Measurements from ENCODE around the gene QRSL1. TPM values are rescaled to one million over a fixed set of nuclear protein-coding genes. Genes with fewer than 3 reads are reported as not detected.

Gene QRSL1
- total RNA-seq, 1 donor from 2014 or later, result 17.7 TPM

- intact Hi-C loops (cut with micrococcal nuclease), result no loop called here
These were observed 7.0 kb upstream of the QRSL1 start for GRCh38 chr6:106622412-106622811.

GRCh38 chr6:106623039-106623438 is 6.3 kb upstream of the QRSL1 start:
- intact Hi-C loops (cut with micrococcal nuclease), result no loop called here

- intact Hi-C loops (cut with micrococcal nuclease), result loop anchor here (5.0 kb wide), 1 partner anchor 486 kb away; no protein-coding TSS in a partner anchor
These were observed 2.9 kb upstream of the QRSL1 start for GRCh38 chr6:106626485-106626884.

GRCh38 chr6:106627760-106628159 is 1.6 kb upstream of the QRSL1 start:
- intact Hi-C loops (cut with micrococcal nuclease), result loop anchor here (2.0 to 5.0 kb wide), 2 partner anchors 115 to 485 kb away; no protein-coding TSS in a partner anchor

- intact Hi-C loops (cut with micrococcal nuclease), result loop anchor here (1.0 to 5.0 kb wide), 5 partner anchors 15 to 484 kb away; partner anchors contain the start of gene ATG5
These were observed 698 bp upstream of the QRSL1 start for GRCh38 chr6:106628658-106629102.

GRCh38 chr6:106629859-106630163 is 433 bp downstream of the QRSL1 start:
- intact Hi-C loops (cut with micrococcal nuclease), result loop anchor here (1.0 to 5.0 kb wide), 5 partner anchors 17 to 482 kb away; partner anchors contain the start of gene ATG5

- intact Hi-C loops (cut with micrococcal nuclease), result no loop called here
These were observed 988 bp downstream of the QRSL1 start for GRCh38 chr6:106630366-106630765.

GRCh38 chr6:106631346-106631745 is 2.0 kb downstream of the QRSL1 start:
- intact Hi-C loops (cut with micrococcal nuclease), result no loop called here

GRCh38 chr6:106634565-106634964 is 5.2 kb downstream of the QRSL1 start:
- intact Hi-C loops (cut with micrococcal nuclease), result no loop called here

GRCh38 chr6:106637051-106637716 is 7.8 kb downstream of the QRSL1 start:
- intact Hi-C loops (cut with micrococcal nuclease), result no loop called here

- intact Hi-C loops (cut with micrococcal nuclease), result no loop called here
These were observed 8.5 kb downstream of the QRSL1 start for GRCh38 chr6:106637717-106638341.

GRCh38 chr6:106639812-106640211 is 10.4 kb downstream of the QRSL1 start:
- intact Hi-C loops (cut with micrococcal nuclease), result no loop called here

- intact Hi-C loops (cut with micrococcal nuclease), result no loop called here
These were observed 13.1 kb downstream of the QRSL1 start for GRCh38 chr6:106642476-106642875.

GRCh38 chr6:106643061-106643460 is 13.7 kb downstream of the QRSL1 start:
- intact Hi-C loops (cut with micrococcal nuclease), result no loop called here

GRCh38 chr6:106648651-106649308 is 19.4 kb downstream of the QRSL1 start:
- intact Hi-C loops (cut with micrococcal nuclease), result no loop called here

- intact Hi-C loops (cut with micrococcal nuclease), result no loop called here
These were observed 29.1 kb downstream of the QRSL1 start for GRCh38 chr6:106658469-106658868.

GRCh38 chr6:106659859-106660258 is 30.5 kb downstream of the QRSL1 start:
- intact Hi-C loops (cut with micrococcal nuclease), result no loop called here

GRCh38 chr6:106662458-106662857 is 33.1 kb downstream of the QRSL1 start:
- intact Hi-C loops (cut with micrococcal nuclease), result no loop called here

- intact Hi-C loops (cut with micrococcal nuclease), result no loop called here
These were observed 37.1 kb downstream of the QRSL1 start for GRCh38 chr6:106666282-106667021.

GRCh38 chr6:106667022-106667402 is 37.6 kb downstream of the QRSL1 start:
- intact Hi-C loops (cut with micrococcal nuclease), result no loop called here

- intact Hi-C loops (cut with micrococcal nuclease), result no loop called here
These were observed 40.9 kb downstream of the QRSL1 start for GRCh38 chr6:106670236-106670635.

GRCh38 chr6:106671651-106672050 is 42.3 kb downstream of the QRSL1 start:
- intact Hi-C loops (cut with micrococcal nuclease), result no loop called here

All from T-helper 2 cell treated with Interferon-gamma antibody and Interleukin-4, amounts not matched to agents 100 ng/mL and 5 ng/mL, for 36 hours (primary cell).